ENCODE data around the gene SMNDC1.

The SMNDC1 gene

GRCh38 chr10:110268971-110269370, 35.7 kb downstream of the SMNDC1 start:
- no peaks in the 10 kb centered on the region; the same call in 1 of the 2 replicates for H3F3A ChIP-seq (ENCODE audit: insufficient read depth, low read length)
- no peaks in the 10 kb centered on the region for H3K36me3 ChIP-seq (ENCODE audit: insufficient read depth, low read length)
- H3K27me3 ChIP-seq (ENCODE audit: insufficient read depth, low read length) = no peaks in the 10 kb centered on the region
- H3K4me2 ChIP-seq (ENCODE audit: low read length) = peak overlapping the region; percentile 69
- no peaks in the 10 kb centered on the region for H3K9me2 ChIP-seq (ENCODE audit: low read depth, low read length)
- H3K79me2 ChIP-seq (ENCODE audit: insufficient read depth, low read length) = no peaks in the 10 kb centered on the region
- no peak overlapping the region for H2AFZ ChIP-seq (ENCODE audit: low read length)
- peak overlapping the region; percentile 42 for H3K4me3 ChIP-seq (ENCODE audit: low read depth, low read length, poor library complexity, severe bottlenecking)
- TF ChIP-seq, protein P1, sequence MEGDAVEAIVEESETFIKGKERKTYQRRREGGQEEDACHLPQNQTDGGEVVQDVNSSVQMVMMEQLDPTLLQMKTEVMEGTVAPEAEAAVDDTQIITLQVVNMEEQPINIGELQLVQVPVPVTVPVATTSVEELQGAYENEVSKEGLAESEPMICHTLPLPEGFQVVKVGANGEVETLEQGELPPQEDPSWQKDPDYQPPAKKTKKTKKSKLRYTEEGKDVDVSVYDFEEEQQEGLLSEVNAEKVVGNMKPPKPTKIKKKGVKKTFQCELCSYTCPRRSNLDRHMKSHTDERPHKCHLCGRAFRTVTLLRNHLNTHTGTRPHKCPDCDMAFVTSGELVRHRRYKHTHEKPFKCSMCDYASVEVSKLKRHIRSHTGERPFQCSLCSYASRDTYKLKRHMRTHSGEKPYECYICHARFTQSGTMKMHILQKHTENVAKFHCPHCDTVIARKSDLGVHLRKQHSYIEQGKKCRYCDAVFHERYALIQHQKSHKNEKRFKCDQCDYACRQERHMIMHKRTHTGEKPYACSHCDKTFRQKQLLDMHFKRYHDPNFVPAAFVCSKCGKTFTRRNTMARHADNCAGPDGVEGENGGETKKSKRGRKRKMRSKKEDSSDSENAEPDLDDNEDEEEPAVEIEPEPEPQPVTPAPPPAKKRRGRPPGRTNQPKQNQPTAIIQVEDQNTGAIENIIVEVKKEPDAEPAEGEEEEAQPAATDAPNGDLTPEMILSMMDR (IDR thresholded peaks at IDR 0.05; ENCODE audit: low read length) = no peak
- no peak for TF ChIP-seq EZH2 (IDR thresholded peaks at IDR 0.05; ENCODE audit: borderline replicate concordance, low read length)
- peaks cover 68% of the 10 kb centered on the region for H3K4me1 ChIP-seq (ENCODE audit: insufficient read depth, low read length, severe bottlenecking)
- H3K9ac ChIP-seq (ENCODE audit: low read length) = peak overlapping the region; percentile 48
- peak overlapping the region; percentile 79 for H3K27ac ChIP-seq (ENCODE audit: low read depth, low read length, poor library complexity, severe bottlenecking)
- H3K9me3 ChIP-seq (ENCODE audit: low read length) = no peaks in the 10 kb centered on the region
- no peaks in the 10 kb centered on the region for H4K20me1 ChIP-seq (ENCODE audit: insufficient read depth, low read length)

GRCh38 chr10:110268442-110268841, 36.3 kb downstream of the SMNDC1 start:
- Histone ChIP-seq H3K27me3 (ENCODE audit: insufficient read depth, low read length) (no peaks in the 10 kb centered on the region), H3K4me2 (ENCODE audit: low read length) (peak overlapping the region; percentile 69), H3K4me3 (ENCODE audit: low read depth, low read length, poor library complexity, severe bottlenecking) (no peak overlapping the region), H3K9ac (ENCODE audit: low read length) (peak overlapping the region; percentile 48; the same call in 1 of the 2 replicates), H4K20me1 (ENCODE audit: insufficient read depth, low read length) (no peaks in the 10 kb centered on the region), H2AFZ (ENCODE audit: low read length) (no peak overlapping the region), H3K79me2 (ENCODE audit: insufficient read depth, low read length) (no peaks in the 10 kb centered on the region), H3K36me3 (ENCODE audit: insufficient read depth, low read length) (no peaks in the 10 kb centered on the region), H3K9me2 (ENCODE audit: low read depth, low read length) (no peaks in the 10 kb centered on the region), H3K4me1 (ENCODE audit: insufficient read depth, low read length, severe bottlenecking) (peaks cover 62% of the 10 kb centered on the region), H3K9me3 (ENCODE audit: low read length) (no peaks in the 10 kb centered on the region), H3F3A (ENCODE audit: insufficient read depth, low read length) (no peaks in the 10 kb centered on the region; the same call in 1 of the 2 replicates), H3K27ac (ENCODE audit: low read depth, low read length, poor library complexity, severe bottlenecking) (peak overlapping the region; percentile 79)
- TF ChIP-seq, protein P1 (IDR thresholded peaks at IDR 0.05; ENCODE audit: low read length) = no peak
- TF ChIP-seq EZH2 (IDR thresholded peaks at IDR 0.05; ENCODE audit: borderline replicate concordance, low read length) = no peak

- TF ChIP-seq, protein P1 (IDR thresholded peaks at IDR 0.05; ENCODE audit: low read length) = no peak
- no peak for TF ChIP-seq EZH2 (IDR thresholded peaks at IDR 0.05; ENCODE audit: borderline replicate concordance, low read length)
- no peaks in the 10 kb centered on the region for H4K20me1 ChIP-seq (ENCODE audit: insufficient read depth, low read length)
- no peaks in the 10 kb centered on the region; the same call in 1 of the 2 replicates for H3F3A ChIP-seq (ENCODE audit: insufficient read depth, low read length)
- peak overlapping the region; percentile 79 for H3K27ac ChIP-seq (ENCODE audit: low read depth, low read length, poor library complexity, severe bottlenecking)
- H3K9me3 ChIP-seq (ENCODE audit: low read length) = no peaks in the 10 kb centered on the region
- no peak overlapping the region for H3K4me3 ChIP-seq (ENCODE audit: low read depth, low read length, poor library complexity, severe bottlenecking)
- no peaks in the 10 kb centered on the region for H3K27me3 ChIP-seq (ENCODE audit: insufficient read depth, low read length)
- peaks cover 51% of the 10 kb centered on the region for H3K4me1 ChIP-seq (ENCODE audit: insufficient read depth, low read length, severe bottlenecking)
- H3K4me2 ChIP-seq (ENCODE audit: low read length) = no peak overlapping the region
- no peak overlapping the region for H3K9ac ChIP-seq (ENCODE audit: low read length)
- no peaks in the 10 kb centered on the region for H3K36me3 ChIP-seq (ENCODE audit: insufficient read depth, low read length)
- H2AFZ ChIP-seq (ENCODE audit: low read length) = no peak overlapping the region
- no peaks in the 10 kb centered on the region for H3K79me2 ChIP-seq (ENCODE audit: insufficient read depth, low read length)
- H3K9me2 ChIP-seq (ENCODE audit: low read depth, low read length) = no peaks in the 10 kb centered on the region
Observed at GRCh38 chr10:110267276-110267675, 37.4 kb downstream of the SMNDC1 start.

All from OCI-LY1 (cell line).